CD4-positive, alpha-beta T cell (primary cell): ENCODE results near the gene MAB21L1. TPM values are rescaled to one million over a fixed set of nuclear protein-coding genes. Genes with fewer than 3 reads are reported as not detected.

Experiments used
- ATAC-seq: fragments of 200-7000 bp; cut with Tn5 transposase; one replicate; pipeline ENCODE4 v1.10.0; 2022; ENCODE audit warnings: mild to moderate bottlenecking; ENCODE audit not compliant: poor library complexity
- CTCF ChIA-PET: fragments of 350-600 bp; sonication (Branson Sonifier 250); formaldehyde crosslinking; loops from one replicate; lab custom pipeline; 2021; ENCODE audit warnings: antibody characterized with exemption, inconsistent platforms; lab: Charles Lee
- POLR2A ChIA-PET: fragments of 350-600 bp; sonication (Branson Sonifier 250); formaldehyde crosslinking; loops from one replicate; lab custom pipeline; 2021; ENCODE audit warnings: antibody characterized with exemption, inconsistent platforms; lab: Charles Lee
- DNase-seq, 14 experiments: peaks; one replicate each; pipeline ENCODE4 v3.0.0-alpha.2; 2013 to 2020; ENCODE audit warnings: mixed read lengths in 2 of 14
- H3K27ac ChIP-seq, 2 donors: one replicate each; pipeline versions ENCODE4 v1.5.1 to v1.7.0; 2013; ENCODE audit warnings: low read length in 2 of 2, low read depth in 1 of 2, mild to moderate bottlenecking in 1 of 2
- H3K27me3 ChIP-seq, 2 experiments: 1 replicate in 1 of 2; 2 replicates in 1 of 2; pipeline versions ENCODE4 v1.6.1 to v1.7.0; 2013; ENCODE audit warnings: low read length in 2 of 2, control low read depth in 1 of 2, mild to moderate bottlenecking in 1 of 2, moderate library complexity in 1 of 2; ENCODE audit not compliant: insufficient read depth in 2 of 2, control insufficient read depth in 1 of 2
- H3K36me3 ChIP-seq: one replicate; pipeline ENCODE4 v1.6.1; 2013; ENCODE audit warnings: low read length, control low read depth; ENCODE audit not compliant: insufficient read depth
- H3K4me1 ChIP-seq: one replicate; pipeline ENCODE4 v1.6.1; 2013; ENCODE audit warnings: low read length, control low read depth; ENCODE audit not compliant: insufficient read depth
- H3K4me3 ChIP-seq: one replicate; pipeline ENCODE4 v1.5.1; 2013; ENCODE audit warnings: mild to moderate bottlenecking, low read length, moderate library complexity
- H3K9me3 ChIP-seq, 2 experiments: 1 replicate in 1 of 2; 2 replicates in 1 of 2; pipeline versions ENCODE4 v1.6.1 to v1.7.0; 2013; ENCODE audit warnings: low read length in 2 of 2, mild to moderate bottlenecking in 2 of 2, control low read depth in 1 of 2, moderate library complexity in 1 of 2; ENCODE audit not compliant: control insufficient read depth in 1 of 2, insufficient read depth in 1 of 2
- H3K27ac Mint-ChIP-seq: one replicate; pipeline ENCODE4 v1.8.0; 2020; ENCODE audit warnings: mixed read lengths
- H3K27me3 Mint-ChIP-seq: one replicate; pipeline ENCODE4 v1.8.0; 2021; ENCODE audit warnings: mixed read lengths
- H3K36me3 Mint-ChIP-seq: one replicate; pipeline ENCODE4 v1.8.0; 2021; ENCODE audit warnings: low read depth, mixed read lengths
- H3K4me1 Mint-ChIP-seq: one replicate; pipeline ENCODE4 v1.8.0; 2021; ENCODE audit warnings: low read depth, mixed read lengths
- H3K4me3 Mint-ChIP-seq: one replicate; pipeline ENCODE4 v1.8.0; 2020; ENCODE audit warnings: mild to moderate bottlenecking, mixed read lengths
- H3K9me3 Mint-ChIP-seq: one replicate; pipeline ENCODE4 v1.8.0; 2020; ENCODE audit warnings: mixed read lengths
- intact Hi-C, 2 experiments: fragments of 100-400 bp; cut with DNase I in 1 of 2; cut with micrococcal nuclease in 1 of 2; formaldehyde crosslinking; loops; one replicate each; pipeline versions ENCODE4 v1.15.1 to v1.9.0; 2023 to 2025; cut with DNase I, micrococcal nuclease
- total RNA-seq, 174 experiments: library from RNA in 2 of 174; stranded (reverse) in 2 of 174; gene quantifications; one replicate each; pipeline ENCODE4 v1.2.3 and lab custom pipeline; 2021 to 2026
- TF ChIP-seq, protein P1 (sequence below): fragments of 200-600 bp; IDR thresholded peaks from one replicate; pipeline ENCODE4 v1.8.0; 2022; ENCODE audit warnings: antibody characterized with exemption, mild to moderate bottlenecking

MAB21L1 gene
- total RNA-seq, 2 experiments from 2014 or later, result not detected

DNA sequence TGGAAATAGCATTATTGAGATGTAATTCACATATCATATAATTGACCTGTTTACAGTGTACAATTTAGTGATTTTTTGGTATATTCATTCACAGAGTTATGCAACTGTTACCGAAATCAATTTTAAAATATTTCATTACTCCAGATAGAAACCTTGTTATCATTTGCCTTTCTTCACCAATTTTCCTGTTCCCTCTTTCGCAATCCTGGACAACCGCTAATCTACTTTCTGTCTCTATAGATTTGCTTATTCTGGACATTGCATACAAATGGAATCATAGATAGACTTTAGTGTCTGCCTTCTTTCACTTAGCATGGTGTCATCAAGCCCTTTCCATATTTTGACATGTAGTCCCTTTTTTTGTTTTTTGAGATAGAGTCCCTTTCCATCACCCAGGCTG is 19.2 kb downstream of the MAB21L1 start:
- no peaks in the 10 kb centered on the region for H3K4me1 ChIP-seq
- H3K9me3 ChIP-seq, result peaks cover 0 to 4% of the 10 kb centered on the region in 2 experiments
- H3K4me1 Mint-ChIP-seq, result no peaks in the 10 kb centered on the region
- H3K27me3 ChIP-seq, result no peaks in the 10 kb centered on the region
- no peak for DNase-seq
- H3K36me3 ChIP-seq, result no peaks in the 10 kb centered on the region
- no peak overlapping the region for H3K4me3 ChIP-seq
- H3K4me3 Mint-ChIP-seq, result no peak overlapping the region
- intact Hi-C loops, result no loop called here
- peaks cover 2% of the 10 kb centered on the region for H3K9me3 Mint-ChIP-seq
- TF ChIP-seq, protein P1, sequence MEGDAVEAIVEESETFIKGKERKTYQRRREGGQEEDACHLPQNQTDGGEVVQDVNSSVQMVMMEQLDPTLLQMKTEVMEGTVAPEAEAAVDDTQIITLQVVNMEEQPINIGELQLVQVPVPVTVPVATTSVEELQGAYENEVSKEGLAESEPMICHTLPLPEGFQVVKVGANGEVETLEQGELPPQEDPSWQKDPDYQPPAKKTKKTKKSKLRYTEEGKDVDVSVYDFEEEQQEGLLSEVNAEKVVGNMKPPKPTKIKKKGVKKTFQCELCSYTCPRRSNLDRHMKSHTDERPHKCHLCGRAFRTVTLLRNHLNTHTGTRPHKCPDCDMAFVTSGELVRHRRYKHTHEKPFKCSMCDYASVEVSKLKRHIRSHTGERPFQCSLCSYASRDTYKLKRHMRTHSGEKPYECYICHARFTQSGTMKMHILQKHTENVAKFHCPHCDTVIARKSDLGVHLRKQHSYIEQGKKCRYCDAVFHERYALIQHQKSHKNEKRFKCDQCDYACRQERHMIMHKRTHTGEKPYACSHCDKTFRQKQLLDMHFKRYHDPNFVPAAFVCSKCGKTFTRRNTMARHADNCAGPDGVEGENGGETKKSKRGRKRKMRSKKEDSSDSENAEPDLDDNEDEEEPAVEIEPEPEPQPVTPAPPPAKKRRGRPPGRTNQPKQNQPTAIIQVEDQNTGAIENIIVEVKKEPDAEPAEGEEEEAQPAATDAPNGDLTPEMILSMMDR, result no peak
- H3K36me3 Mint-ChIP-seq, result no peaks in the 10 kb centered on the region
- no peak overlapping the region for H3K27ac Mint-ChIP-seq
- CTCF ChIA-PET, result no interaction called here
- H3K27me3 Mint-ChIP-seq, result peaks cover 10% of the 10 kb centered on the region
- no peak for ATAC-seq
- POLR2A ChIA-PET, result no interaction called here
- no peak overlapping the region for H3K27ac ChIP-seq

DNA sequence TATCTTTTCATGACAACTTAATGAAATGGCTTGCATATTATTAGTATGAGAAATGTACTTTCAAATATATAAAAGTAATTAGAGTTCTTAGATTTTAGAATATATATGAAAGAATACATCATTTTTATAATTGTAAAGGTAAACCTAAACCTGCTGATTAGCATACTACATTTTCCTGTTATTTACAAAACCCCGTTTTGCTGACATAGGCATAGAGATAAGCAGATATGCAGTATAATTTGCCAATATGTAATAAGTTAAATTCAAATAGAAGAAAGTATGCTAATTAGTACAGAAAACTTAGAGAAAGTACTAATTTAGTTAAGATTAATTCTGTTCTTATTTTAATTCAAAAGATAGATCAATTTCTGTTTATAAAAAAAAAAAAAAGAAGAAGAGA is 21.5 kb downstream of the MAB21L1 start:
- intact Hi-C loops, result no loop called here
- Mint-ChIP-seq H3K4me1 (no peaks in the 10 kb centered on the region), H3K27ac (no peak overlapping the region), H3K36me3 (no peaks in the 10 kb centered on the region), H3K27me3 (peaks cover 5% of the 10 kb centered on the region), H3K4me3 (no peak overlapping the region), H3K9me3 (peaks cover 2% of the 10 kb centered on the region)
- no peak overlapping the region for H3K27ac ChIP-seq
- no peaks in the 10 kb centered on the region for H3K36me3 ChIP-seq
- no peak overlapping the region for H3K4me3 ChIP-seq
- ChIA-PET POLR2A (no interaction called here), CTCF (no interaction called here)
- peaks cover 0 to 9% of the 10 kb centered on the region in 2 experiments for H3K9me3 ChIP-seq
- no peaks in the 10 kb centered on the region for H3K4me1 ChIP-seq
- DNase-seq, result no peak
- no peaks in the 10 kb centered on the region for H3K27me3 ChIP-seq
- ATAC-seq, result no peak
- TF ChIP-seq, protein P1, result no peak

DNA sequence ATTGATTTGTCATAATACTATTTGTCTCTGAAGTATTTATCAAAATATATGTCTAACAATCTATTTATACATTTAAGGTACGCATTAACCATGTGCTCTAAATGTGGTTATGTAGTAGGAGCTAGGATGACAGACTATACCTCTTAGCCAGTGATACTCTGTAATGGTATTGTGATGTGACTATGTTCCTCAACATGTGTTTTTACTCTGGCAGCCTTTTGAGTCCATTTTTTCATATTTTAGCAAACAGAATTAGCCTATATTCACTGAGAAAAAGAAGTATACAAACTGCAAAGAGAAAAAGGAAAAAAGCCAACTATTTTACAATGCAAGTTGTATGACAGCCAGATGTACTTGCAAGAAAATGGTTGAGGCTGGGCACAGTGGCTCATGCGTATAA is 26.7 kb downstream of the MAB21L1 start:
- ChIA-PET POLR2A (no interaction called here), CTCF (no interaction called here)
- H3K27ac ChIP-seq, result no peak overlapping the region
- H3K9me3 ChIP-seq, result peaks cover 0 to 5% of the 10 kb centered on the region in 2 experiments
- no peak overlapping the region for H3K4me3 Mint-ChIP-seq
- H3K4me3 ChIP-seq, result no peak overlapping the region
- TF ChIP-seq, protein P1, result no peak
- H3K4me1 ChIP-seq, result no peaks in the 10 kb centered on the region
- intact Hi-C loops, result no loop called here
- H3K36me3 ChIP-seq, result no peaks in the 10 kb centered on the region
- H3K27ac Mint-ChIP-seq, result no peak overlapping the region
- DNase-seq (no peak), ATAC-seq (no peak)
- H3K36me3 Mint-ChIP-seq, result no peaks in the 10 kb centered on the region
- H3K27me3 Mint-ChIP-seq, result no peaks in the 10 kb centered on the region
- no peaks in the 10 kb centered on the region for H3K9me3 Mint-ChIP-seq
- no peaks in the 10 kb centered on the region for H3K4me1 Mint-ChIP-seq
- no peaks in the 10 kb centered on the region for H3K27me3 ChIP-seq
